SK-N-SH (cell line): ENCODE measurements around the gene C13orf46. TPM values are rescaled to one million over a fixed set of nuclear protein-coding genes. Genes with fewer than 3 reads are reported as not detected.

Experiments
- CTCF ChIA-PET: fragments of 300-600, 350-600 bp; formaldehyde crosslinking; extraction: SDS; loops from one replicate; lab custom pipeline; 2021; lab: Yijun Ruan, JAX
- POLR2A ChIA-PET: fragments of 350-600 bp; sonication (Branson Sonifier 250); formaldehyde crosslinking; extraction: SDS; loops from one replicate; lab custom pipeline; 2020; ENCODE audit warnings: antibody characterized with exemption, inconsistent platforms; lab: Yijun Ruan, JAX
- DNase-seq: peaks from one replicate; pipeline ENCODE4 v3.0.0; 2012
- H2AFZ ChIP-seq: fragments of 200-600 bp; sonication (generic); 2 replicates; pipeline ENCODE4 v1.8.1; 2016; ENCODE audit warnings: antibody characterized with exemption, mild to moderate bottlenecking, low read depth
- H3F3A ChIP-seq: fragments of 200-600 bp; sonication (generic); replicated peaks from 2 replicates; pipeline ENCODE3; 2016; ENCODE audit warnings: antibody characterized with exemption, mild to moderate bottlenecking; ENCODE audit not compliant: insufficient read depth
- H3K27ac ChIP-seq, 2 experiments: fragments of 200-500 bp in 1 of 2; fragments of 200-600 bp in 1 of 2; sonication (Bioruptor generic) in 1 of 2; sonication (generic), shearing (Covaris generic) in 1 of 2; 2 replicates each; pipeline versions ENCODE4 v1.5.1 to v1.6.1; 2014 to 2016; ENCODE audit warnings: low read depth in 2 of 2, inconsistent platforms in 1 of 2, low read length in 1 of 2, mild to moderate bottlenecking in 1 of 2, mixed read lengths in 1 of 2
- H3K27me3 ChIP-seq: fragments of 200-600 bp; sonication (generic), shearing (Covaris generic); 2 replicates; pipeline ENCODE4 v1.6.1; 2016; ENCODE audit warnings: mixed run types; ENCODE audit not compliant: insufficient read depth
- H3K36me3 ChIP-seq, 2 experiments: fragments of 200-500 bp in 1 of 2; fragments of 200-600 bp in 1 of 2; sonication (Bioruptor generic) in 1 of 2; sonication (generic) in 1 of 2; replicated peaks in 1 of 2; 2 replicates each; pipeline versions ENCODE3 to v1.5.1; 2014 to 2016; ENCODE audit warnings: low read length in 1 of 2, mild to moderate bottlenecking in 1 of 2; ENCODE audit not compliant: insufficient read depth in 2 of 2, control insufficient read depth in 1 of 2
- H3K4me1 ChIP-seq, 2 experiments: fragments of 200-500 bp in 1 of 2; fragments of 200-600 bp in 1 of 2; sonication (Bioruptor generic) in 1 of 2; sonication (generic), shearing (Covaris generic) in 1 of 2; 2 replicates each; pipeline versions ENCODE4 v1.5.1 to v1.6.1; 2014 to 2016; ENCODE audit warnings: low read depth in 1 of 2, low read length in 1 of 2, mixed run types in 1 of 2; ENCODE audit not compliant: insufficient read depth in 2 of 2, control insufficient read depth in 1 of 2
- H3K4me2 ChIP-seq: fragments of 200-600 bp; sonication (generic), shearing (Covaris generic); 2 replicates; pipeline ENCODE4 v1.6.1; 2017; ENCODE audit warnings: mixed run types
- H3K4me3 ChIP-seq, 2 experiments: fragments of 200-500 bp in 1 of 2; fragments of 200-600 bp in 1 of 2; sonication (Bioruptor generic) in 1 of 2; sonication (generic), shearing (Covaris generic) in 1 of 2; 2 replicates each; pipeline versions ENCODE4 v1.5.1 to v1.8.1; 2014 to 2016; ENCODE audit warnings: low read depth in 2 of 2, inconsistent platforms in 1 of 2, low read length in 1 of 2, mild to moderate bottlenecking in 1 of 2, mixed read lengths in 1 of 2, moderate library complexity in 1 of 2
- H3K79me2 ChIP-seq: fragments of 200-600 bp; sonication (generic); 2 replicates; pipeline ENCODE4 v1.8.1; 2017; ENCODE audit warnings: mild to moderate bottlenecking; ENCODE audit not compliant: insufficient read depth
- H3K9ac ChIP-seq: fragments of 200-600 bp; sonication (generic); 2 replicates; pipeline ENCODE4 v1.6.1; 2017; ENCODE audit warnings: mixed run types
- H3K9me2 ChIP-seq: fragments of 200-600 bp; sonication (generic); 2 replicates; pipeline ENCODE4 v1.6.1; 2017; ENCODE audit warnings: mixed run types
- H3K9me3 ChIP-seq: fragments of 200-600 bp; sonication (generic); 2 replicates; pipeline ENCODE4 v1.6.1; 2017; ENCODE audit warnings: mixed run types, mild to moderate bottlenecking, moderate library complexity
- H4K20me1 ChIP-seq: fragments of 200-600 bp; sonication (generic); 2 replicates; pipeline ENCODE4 v1.6.1; 2017; ENCODE audit warnings: mild to moderate bottlenecking, mixed run types; ENCODE audit not compliant: insufficient read depth
- CHD2 ChIP-seq: fragments of 150-350 bp; IDR thresholded peaks from 2 replicates; pipeline ENCODE4 v1.6.1; 2018; ENCODE audit warnings: low read length; ENCODE audit not compliant: partially characterized antibody
- EP300 ChIP-seq, 2 experiments: IDR thresholded peaks; 2 replicates each; pipeline versions ENCODE4 v1.4.0 to v1.6.1; 2012; ENCODE audit warnings: borderline replicate concordance in 1 of 2, low read depth in 1 of 2, low read length in 1 of 2
- EZH2phosphoT487 ChIP-seq: fragments of 200-600 bp; sonication (generic); IDR thresholded peaks from 2 replicates; pipeline ENCODE4 v1.6.1; 2017; ENCODE audit warnings: low read depth, mixed run types, mild to moderate bottlenecking, antibody characterized with exemption, moderate library complexity, borderline replicate concordance
- FOSL2 ChIP-seq: IDR thresholded peaks from 2 replicates; pipeline ENCODE4 v1.4.0; 2012; ENCODE audit warnings: low read depth, mild to moderate bottlenecking, moderate library complexity, borderline replicate concordance
- FOXJ3 ChIP-seq: sonication (generic); formaldehyde crosslinking; IDR thresholded peaks from 2 replicates; pipeline ENCODE4 v1.5.1; 2020; ENCODE audit warnings: mild to moderate bottlenecking, missing genetic modification reagents
- FOXM1 ChIP-seq: IDR thresholded peaks from 2 replicates; pipeline ENCODE4 v1.4.0; 2012; ENCODE audit warnings: low read depth, mild to moderate bottlenecking
- GATA2 ChIP-seq: sonication (generic); formaldehyde crosslinking; IDR thresholded peaks from 2 replicates; pipeline ENCODE4 v1.5.0; 2020; ENCODE audit warnings: mild to moderate bottlenecking, missing genetic modification reagents
- JUND ChIP-seq: IDR thresholded peaks from 2 replicates; pipeline ENCODE4 v1.4.0; 2012
- MXI1 ChIP-seq: IDR thresholded peaks from 2 replicates; pipeline ENCODE4 v1.6.1; 2012; ENCODE audit warnings: mild to moderate bottlenecking, low read depth, low read length, improper control_type of control experiment
- NFIC ChIP-seq: IDR thresholded peaks from 2 replicates; pipeline ENCODE4 v1.4.0; 2012; ENCODE audit warnings: borderline replicate concordance
- NRF1 ChIP-seq: IDR thresholded peaks from 2 replicates; pipeline ENCODE4 v1.6.1; 2012; ENCODE audit warnings: low read depth, mild to moderate bottlenecking, low read length
- POLR2AphosphoS5 ChIP-seq: IDR thresholded peaks from 2 replicates; pipeline ENCODE4 v1.6.1; 2012; ENCODE audit warnings: low read depth, low read length
- RCOR1 ChIP-seq: fragments of 150-350 bp; IDR thresholded peaks from 2 replicates; pipeline ENCODE4 v1.6.1; 2017; ENCODE audit warnings: antibody characterized with exemption, low read length
- SMC3 ChIP-seq: IDR thresholded peaks from 2 replicates; pipeline ENCODE4 v1.6.1; 2012; ENCODE audit warnings: low read depth, low read length, improper control_type of control experiment
- TAF1 ChIP-seq: IDR thresholded peaks from 2 replicates; pipeline ENCODE4 v1.6.1; 2012; ENCODE audit warnings: low read depth, mild to moderate bottlenecking, low read length, moderate library complexity, borderline replicate concordance
- TCF12 ChIP-seq: IDR thresholded peaks from 2 replicates; pipeline ENCODE4 v1.4.0; 2012
- WGBS: methylation state at CpG from one replicate; pipeline ENCODE4 v1.1.6; 2017; ENCODE audit warnings: low lambda C conversion rate; 5-methylcytosine and 5-hydroxymethylcytosine counted together
- polyA plus RNA-seq, 3 experiments: library from polyadenylated mRNA; depleted of rRNA; stranded (reverse); fragments of >200 nt; gene quantifications; 2 replicates each; pipeline ENCODE4 v1.2.3, GENCODE V29; 2012
- TF ChIP-seq, protein P1 (sequence below): IDR thresholded peaks from 2 replicates; pipeline ENCODE4 v1.6.1; 2012; ENCODE audit warnings: mild to moderate bottlenecking, low read depth, low read length, moderate library complexity
- TF ChIP-seq, protein P2 (sequence below): IDR thresholded peaks from 2 replicates; pipeline ENCODE4; 2012
- TF ChIP-seq, protein P3 (sequence below): IDR thresholded peaks from 2 replicates; pipeline ENCODE4 v1.4.0; 2012; ENCODE audit warnings: low read depth, borderline replicate concordance
- TF ChIP-seq, protein P4 (sequence below): fragments of 150-350 bp; IDR thresholded peaks from 2 replicates; pipeline ENCODE4 v1.6.1; 2017; ENCODE audit warnings: antibody characterized with exemption, low read length, low read depth, borderline replicate concordance

C13orf46 gene
- polyA plus RNA-seq, 1 of the 3 experiments (the other 2 are of a cell fraction), result 1.7 TPM

GRCh38 chr13:113915012-113915763 lies 58.7 kb downstream of the C13orf46 start:
- no peak overlapping the region for H3K4me2 ChIP-seq
- no peak overlapping the region for H3K4me3 ChIP-seq
- H3K27me3 ChIP-seq, result no peaks in the 10 kb centered on the region
- peaks cover 0 to 4% of the 10 kb centered on the region in 2 experiments for H3K36me3 ChIP-seq
- DNase-seq, result no peak
- H3K4me1 ChIP-seq, result no peaks in the 10 kb centered on the region
- peaks cover 7% of the 10 kb centered on the region for H3F3A ChIP-seq
- no peak overlapping the region for H2AFZ ChIP-seq
- H3K9ac ChIP-seq, result no peak overlapping the region
- 66% methylated on average over 15 of the region's 21 CpGs for WGBS
- H3K27ac ChIP-seq, result no peak overlapping the region
- no peaks in the 10 kb centered on the region for H3K9me2 ChIP-seq
- ChIA-PET POLR2A (no interaction called here), CTCF (no interaction called here)
- no peaks in the 10 kb centered on the region for H4K20me1 ChIP-seq
- TF ChIP-seq, protein P1, sequence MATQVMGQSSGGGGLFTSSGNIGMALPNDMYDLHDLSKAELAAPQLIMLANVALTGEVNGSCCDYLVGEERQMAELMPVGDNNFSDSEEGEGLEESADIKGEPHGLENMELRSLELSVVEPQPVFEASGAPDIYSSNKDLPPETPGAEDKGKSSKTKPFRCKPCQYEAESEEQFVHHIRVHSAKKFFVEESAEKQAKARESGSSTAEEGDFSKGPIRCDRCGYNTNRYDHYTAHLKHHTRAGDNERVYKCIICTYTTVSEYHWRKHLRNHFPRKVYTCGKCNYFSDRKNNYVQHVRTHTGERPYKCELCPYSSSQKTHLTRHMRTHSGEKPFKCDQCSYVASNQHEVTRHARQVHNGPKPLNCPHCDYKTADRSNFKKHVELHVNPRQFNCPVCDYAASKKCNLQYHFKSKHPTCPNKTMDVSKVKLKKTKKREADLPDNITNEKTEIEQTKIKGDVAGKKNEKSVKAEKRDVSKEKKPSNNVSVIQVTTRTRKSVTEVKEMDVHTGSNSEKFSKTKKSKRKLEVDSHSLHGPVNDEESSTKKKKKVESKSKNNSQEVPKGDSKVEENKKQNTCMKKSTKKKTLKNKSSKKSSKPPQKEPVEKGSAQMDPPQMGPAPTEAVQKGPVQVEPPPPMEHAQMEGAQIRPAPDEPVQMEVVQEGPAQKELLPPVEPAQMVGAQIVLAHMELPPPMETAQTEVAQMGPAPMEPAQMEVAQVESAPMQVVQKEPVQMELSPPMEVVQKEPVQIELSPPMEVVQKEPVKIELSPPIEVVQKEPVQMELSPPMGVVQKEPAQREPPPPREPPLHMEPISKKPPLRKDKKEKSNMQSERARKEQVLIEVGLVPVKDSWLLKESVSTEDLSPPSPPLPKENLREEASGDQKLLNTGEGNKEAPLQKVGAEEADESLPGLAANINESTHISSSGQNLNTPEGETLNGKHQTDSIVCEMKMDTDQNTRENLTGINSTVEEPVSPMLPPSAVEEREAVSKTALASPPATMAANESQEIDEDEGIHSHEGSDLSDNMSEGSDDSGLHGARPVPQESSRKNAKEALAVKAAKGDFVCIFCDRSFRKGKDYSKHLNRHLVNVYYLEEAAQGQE, result no peak
- TF ChIP-seq JUND (no peak), FOSL2 (no peak), TCF12 (no peak), TAF1 (no peak), SMC3 (no peak), NRF1 (no peak), CHD2 (no peak), POLR2AphosphoS5 (no peak), EZH2phosphoT487 (no peak), FOXM1 (no peak), NFIC (no peak), GATA2 (CRISPR knock-in tag) (no peak), EP300 (IDR thresholded peaks at IDR 0.05; ENCODE audit: borderline replicate concordance in 1 of 2, low read depth in 1 of 2, low read length in 1 of 2) (no peak), RCOR1 (no peak), FOXJ3 (CRISPR knock-in tag) (no peak), MXI1 (no peak)
- TF ChIP-seq, protein P2, sequence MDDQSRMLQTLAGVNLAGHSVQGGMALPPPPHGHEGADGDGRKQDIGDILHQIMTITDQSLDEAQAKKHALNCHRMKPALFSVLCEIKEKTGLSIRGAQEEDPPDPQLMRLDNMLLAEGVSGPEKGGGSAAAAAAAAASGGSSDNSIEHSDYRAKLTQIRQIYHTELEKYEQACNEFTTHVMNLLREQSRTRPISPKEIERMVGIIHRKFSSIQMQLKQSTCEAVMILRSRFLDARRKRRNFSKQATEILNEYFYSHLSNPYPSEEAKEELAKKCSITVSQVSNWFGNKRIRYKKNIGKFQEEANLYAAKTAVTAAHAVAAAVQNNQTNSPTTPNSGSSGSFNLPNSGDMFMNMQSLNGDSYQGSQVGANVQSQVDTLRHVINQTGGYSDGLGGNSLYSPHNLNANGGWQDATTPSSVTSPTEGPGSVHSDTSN, result no peak
- TF ChIP-seq, protein P3, sequence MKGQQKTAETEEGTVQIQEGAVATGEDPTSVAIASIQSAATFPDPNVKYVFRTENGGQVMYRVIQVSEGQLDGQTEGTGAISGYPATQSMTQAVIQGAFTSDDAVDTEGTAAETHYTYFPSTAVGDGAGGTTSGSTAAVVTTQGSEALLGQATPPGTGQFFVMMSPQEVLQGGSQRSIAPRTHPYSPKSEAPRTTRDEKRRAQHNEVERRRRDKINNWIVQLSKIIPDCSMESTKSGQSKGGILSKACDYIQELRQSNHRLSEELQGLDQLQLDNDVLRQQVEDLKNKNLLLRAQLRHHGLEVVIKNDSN, result no peak
- TF ChIP-seq, protein P4, sequence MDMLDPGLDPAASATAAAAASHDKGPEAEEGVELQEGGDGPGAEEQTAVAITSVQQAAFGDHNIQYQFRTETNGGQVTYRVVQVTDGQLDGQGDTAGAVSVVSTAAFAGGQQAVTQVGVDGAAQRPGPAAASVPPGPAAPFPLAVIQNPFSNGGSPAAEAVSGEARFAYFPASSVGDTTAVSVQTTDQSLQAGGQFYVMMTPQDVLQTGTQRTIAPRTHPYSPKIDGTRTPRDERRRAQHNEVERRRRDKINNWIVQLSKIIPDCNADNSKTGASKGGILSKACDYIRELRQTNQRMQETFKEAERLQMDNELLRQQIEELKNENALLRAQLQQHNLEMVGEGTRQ, result no peak
- H3K9me3 ChIP-seq, result peaks cover 12% of the 10 kb centered on the region
- no peaks in the 10 kb centered on the region for H3K79me2 ChIP-seq
